Body of pancreas (tissue), 4 donors: ENCODE results near the gene ADGRE1.

Experiments used
- CTCF ChIP-seq, 7 experiments: fragments of 450-650 bp in 4 of 7; fragments of 200-600 bp in 3 of 7; sonication (generic) in 3 of 7; IDR thresholded peaks; one replicate each; pipeline ENCODE4 v1.5.1; 2016 to 2019; ENCODE audit warnings: antibody characterized with exemption in 7 of 7
- POLR2A ChIP-seq, 3 donors: fragments of 450-650 bp; IDR thresholded peaks; one replicate each; pipeline ENCODE4 v1.6.1; 2016; ENCODE audit warnings: antibody characterized with exemption in 3 of 3, mild to moderate bottlenecking in 2 of 3

GRCh38 chr19:6866741-6867151 lies 20.6 kb upstream of the ADGRE1 start:
- TF ChIP-seq POLR2A (IDR thresholded peaks at IDR 0.05) (no peak), CTCF (IDR thresholded peaks at IDR 0.05) (no peak)
